PC-9 (cell line): Measurements from ENCODE around the gene KCTD16. TPM values are rescaled to one million over a fixed set of nuclear protein-coding genes. Genes with fewer than 3 reads are reported as not detected.

ENCODE experiments used
- BruUV-seq: library from RNA; stranded (reverse); fragments of 400-500 nt; replicated peaks from 2 replicates; lab custom pipeline; 2021; lab: Mats Ljungman, UMichigan
- CTCF ChIA-PET: fragments of 300-600 bp; sonication (Branson Sonifier 250); formaldehyde crosslinking; loops from one replicate; lab custom pipeline; 2022; ENCODE audit warnings: antibody characterized with exemption; lab: Charles Lee
- POLR2A ChIA-PET: fragments of 300-600 bp; sonication (Branson Sonifier 250); formaldehyde crosslinking; loops from one replicate; lab custom pipeline; 2022; ENCODE audit warnings: antibody characterized with exemption; ENCODE audit not compliant: unreplicated experiment; lab: Charles Lee
- DNase-seq, 2 experiments: peaks; one replicate each; pipeline versions ENCODE4 v3.0.0 to v3.0.0-alpha.2; 2015 to 2022; ENCODE audit warnings: mixed read lengths in 1 of 2
- H2AFZ ChIP-seq: fragments of 200-600 bp; sonication (generic); 2 replicates; pipeline ENCODE4 v1.8.1; 2017; ENCODE audit warnings: antibody characterized with exemption
- H3F3A ChIP-seq: fragments of 200-600 bp; sonication (generic); 2 replicates; pipeline ENCODE4 v1.8.1; 2017; ENCODE audit warnings: antibody characterized with exemption, mild to moderate bottlenecking, low read depth; ENCODE audit not compliant: insufficient read depth
- H3K27ac ChIP-seq: fragments of 200-600 bp; sonication (generic); 2 replicates; pipeline ENCODE4 v1.6.1; 2016; ENCODE audit warnings: mixed run types
- H3K27me3 ChIP-seq: fragments of 200-600 bp; sonication (generic); 2 replicates; pipeline ENCODE4 v1.6.1; 2016; ENCODE audit warnings: low read depth, mixed run types; ENCODE audit not compliant: insufficient read depth
- H3K36me3 ChIP-seq: fragments of 200-600 bp; sonication (generic); 2 replicates; pipeline ENCODE4 v1.6.1; 2016; ENCODE audit warnings: low read depth, mixed run types
- H3K4me1 ChIP-seq: fragments of 200-600 bp; sonication (generic); replicated peaks from 2 replicates; pipeline ENCODE4 v1.6.1; 2016; ENCODE audit warnings: mixed run types; ENCODE audit not compliant: insufficient read depth
- H3K4me2 ChIP-seq: fragments of 200-600 bp; sonication (generic); 2 replicates; pipeline ENCODE4 v1.6.1; 2017; ENCODE audit warnings: mixed run types
- H3K4me3 ChIP-seq: fragments of 200-600 bp; sonication (generic); 2 replicates; pipeline ENCODE4 v1.6.1; 2016; ENCODE audit warnings: mixed run types
- H3K79me2 ChIP-seq: fragments of 200-600 bp; sonication (generic); 2 replicates; pipeline ENCODE4 v1.6.1; 2017; ENCODE audit warnings: low read depth, mixed run types
- H3K9me2 ChIP-seq: fragments of 200-600 bp; sonication (generic); 2 replicates; pipeline ENCODE4 v1.8.1; 2017; ENCODE audit warnings: mild to moderate bottlenecking; ENCODE audit not compliant: insufficient read depth
- H3K9me3 ChIP-seq: fragments of 200-600 bp; sonication (generic); 2 replicates; pipeline ENCODE4 v1.8.1; 2016; ENCODE audit warnings: low read depth; ENCODE audit not compliant: insufficient read depth
- H4K20me1 ChIP-seq: fragments of 200-600 bp; sonication (generic); 2 replicates; pipeline ENCODE4 v1.8.1; 2017; ENCODE audit not compliant: insufficient read depth
- EZH2 ChIP-seq: fragments of 200-600 bp; sonication (generic); IDR thresholded peaks from 2 replicates; pipeline ENCODE4 v1.8.0; 2017; ENCODE audit warnings: antibody characterized with exemption, low read depth
- intact Hi-C: fragments of 100-400 bp; cut with micrococcal nuclease; formaldehyde crosslinking; loops from one replicate; pipeline ENCODE4 v1.10.0; 2022; ENCODE audit not compliant: unreplicated experiment
- total RNA-seq: library from RNA; stranded (reverse); gene quantifications from 2 replicates; pipeline ENCODE4 v1.2.3, GENCODE V29; 2021
- TF ChIP-seq, protein P1 (sequence below): fragments of 200-600 bp; sonication (generic); conservative IDR thresholded peaks from 2 replicates; pipeline ENCODE4 v1.6.1; 2017; ENCODE audit warnings: mixed run types, antibody characterized with exemption, mild to moderate bottlenecking, moderate library complexity

The KCTD16 gene
- total RNA-seq, 1 experiment from 2014 or later = 0.33 TPM

DNA sequence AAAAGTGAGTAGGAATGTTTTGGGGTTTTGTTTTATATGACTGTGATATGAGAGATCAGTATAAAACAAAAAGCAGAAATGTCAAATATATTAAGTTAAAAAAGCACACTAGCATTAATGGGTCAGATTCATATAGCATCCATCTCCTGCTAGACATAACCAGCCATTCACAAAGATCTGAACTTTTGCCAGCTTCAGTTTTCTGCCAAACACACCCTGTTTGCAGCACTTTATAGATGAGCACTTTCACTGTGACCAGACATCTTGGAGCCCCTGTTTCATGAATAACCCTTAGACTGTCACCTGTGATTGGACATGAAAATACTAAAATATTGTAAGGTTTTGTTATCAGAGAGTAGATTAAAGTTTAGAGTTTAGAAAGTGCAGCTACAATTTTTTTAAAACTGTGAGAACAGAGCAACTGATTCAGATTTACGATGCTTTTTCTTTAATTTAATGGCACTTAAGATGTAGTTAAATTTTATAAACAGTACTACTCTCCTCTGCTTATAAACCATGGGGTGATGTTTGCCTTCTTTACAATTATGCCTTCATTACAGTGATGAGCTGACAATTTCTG, 142.6 kb downstream of the KCTD16 start:
- intact Hi-C loops = no loop called here
- CTCF ChIA-PET = no interaction called here
- Histone ChIP-seq H3K79me2 (no peaks in the 10 kb centered on the region), H4K20me1 (no peaks in the 10 kb centered on the region), H3K27me3 (no peaks in the 10 kb centered on the region), H3K36me3 (no peaks in the 10 kb centered on the region), H3K4me2 (no peak overlapping the region), H3K4me3 (no peak overlapping the region), H3K27ac (no peak overlapping the region), H3K9me2 (no peaks in the 10 kb centered on the region; the same call in 1 of the 2 replicates), H3F3A (no peaks in the 10 kb centered on the region), H3K9me3 (no peaks in the 10 kb centered on the region), H2AFZ (no peak overlapping the region), H3K4me1 (no peaks in the 10 kb centered on the region)
- no TSS peak for BruUV-seq
- POLR2A ChIA-PET = no interaction called here
- TF ChIP-seq EZH2 = no peak
- TF ChIP-seq, protein P1, sequence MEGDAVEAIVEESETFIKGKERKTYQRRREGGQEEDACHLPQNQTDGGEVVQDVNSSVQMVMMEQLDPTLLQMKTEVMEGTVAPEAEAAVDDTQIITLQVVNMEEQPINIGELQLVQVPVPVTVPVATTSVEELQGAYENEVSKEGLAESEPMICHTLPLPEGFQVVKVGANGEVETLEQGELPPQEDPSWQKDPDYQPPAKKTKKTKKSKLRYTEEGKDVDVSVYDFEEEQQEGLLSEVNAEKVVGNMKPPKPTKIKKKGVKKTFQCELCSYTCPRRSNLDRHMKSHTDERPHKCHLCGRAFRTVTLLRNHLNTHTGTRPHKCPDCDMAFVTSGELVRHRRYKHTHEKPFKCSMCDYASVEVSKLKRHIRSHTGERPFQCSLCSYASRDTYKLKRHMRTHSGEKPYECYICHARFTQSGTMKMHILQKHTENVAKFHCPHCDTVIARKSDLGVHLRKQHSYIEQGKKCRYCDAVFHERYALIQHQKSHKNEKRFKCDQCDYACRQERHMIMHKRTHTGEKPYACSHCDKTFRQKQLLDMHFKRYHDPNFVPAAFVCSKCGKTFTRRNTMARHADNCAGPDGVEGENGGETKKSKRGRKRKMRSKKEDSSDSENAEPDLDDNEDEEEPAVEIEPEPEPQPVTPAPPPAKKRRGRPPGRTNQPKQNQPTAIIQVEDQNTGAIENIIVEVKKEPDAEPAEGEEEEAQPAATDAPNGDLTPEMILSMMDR = no peak
- no peak for DNase-seq

DNA sequence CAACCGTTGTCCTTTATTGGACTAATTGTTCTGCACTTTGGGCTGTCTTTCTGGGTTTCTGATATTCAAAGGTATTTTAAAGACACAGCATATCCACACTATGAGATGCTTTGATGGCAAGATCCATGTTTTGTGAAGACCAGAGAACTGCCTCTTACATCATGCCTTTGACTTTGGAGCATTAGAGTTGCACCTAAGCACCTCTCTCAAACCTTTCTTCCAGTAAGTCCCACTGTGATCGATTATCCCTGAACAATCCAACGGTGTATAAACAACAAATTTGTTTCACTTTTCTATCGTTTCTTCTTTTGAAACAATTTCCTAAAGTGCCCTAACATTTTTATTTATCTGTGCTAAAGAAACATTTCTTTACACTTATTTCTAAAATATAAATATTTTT, 144.4 kb downstream of the KCTD16 start:
- no peak for DNase-seq
- no peaks in the 10 kb centered on the region for H3F3A ChIP-seq
- no peaks in the 10 kb centered on the region for H3K27me3 ChIP-seq
- no TSS peak for BruUV-seq
- H3K9me3 ChIP-seq = no peaks in the 10 kb centered on the region
- no peaks in the 10 kb centered on the region for H3K79me2 ChIP-seq
- no peak overlapping the region for H2AFZ ChIP-seq
- H3K36me3 ChIP-seq = no peaks in the 10 kb centered on the region
- intact Hi-C loops = no loop called here
- POLR2A ChIA-PET = no interaction called here
- TF ChIP-seq, protein P1 = no peak
- no peak for TF ChIP-seq EZH2
- no peak overlapping the region for H3K27ac ChIP-seq
- H3K4me1 ChIP-seq = no peaks in the 10 kb centered on the region
- H3K9me2 ChIP-seq = no peaks in the 10 kb centered on the region; the same call in 1 of the 2 replicates
- CTCF ChIA-PET = no interaction called here
- H3K4me2 ChIP-seq = no peak overlapping the region
- no peak overlapping the region for H3K4me3 ChIP-seq
- no peaks in the 10 kb centered on the region for H4K20me1 ChIP-seq

DNA sequence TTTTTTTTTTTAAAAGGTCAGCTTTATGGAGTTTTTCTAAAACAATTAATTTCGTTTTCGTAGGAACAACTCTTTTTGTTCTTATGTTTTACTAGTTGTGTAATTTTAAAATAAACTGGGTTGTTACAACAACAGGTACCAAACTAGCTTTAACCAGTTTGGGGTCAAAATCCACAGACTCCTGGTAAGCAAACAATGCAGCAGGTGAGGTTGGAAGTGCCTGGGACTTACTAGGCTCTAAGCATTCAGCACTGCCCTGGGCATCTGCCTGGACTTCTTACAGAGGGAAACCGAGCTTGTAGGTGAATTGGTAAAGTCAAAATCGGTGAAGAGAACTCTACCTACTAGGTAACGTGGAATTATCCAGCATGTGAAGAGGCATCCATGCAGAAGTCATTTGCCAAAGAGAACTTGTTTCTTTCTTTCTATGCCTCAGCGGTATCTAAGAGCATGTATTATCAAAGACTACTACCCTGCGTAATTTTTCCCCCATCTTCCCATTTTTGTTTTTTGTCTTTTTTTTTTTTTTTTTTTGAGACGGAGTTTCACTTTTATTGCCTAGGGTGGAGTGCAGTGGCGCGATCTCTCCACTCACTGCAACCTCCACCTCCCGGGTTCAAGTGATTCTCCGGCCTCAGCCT, 145.4 kb downstream of the KCTD16 start:
- no TSS peak for BruUV-seq
- CTCF ChIA-PET = no interaction called here
- H3K9me2 ChIP-seq = no peaks in the 10 kb centered on the region; the same call in 1 of the 2 replicates
- no peaks in the 10 kb centered on the region for H3K4me1 ChIP-seq
- H3K9me3 ChIP-seq = no peaks in the 10 kb centered on the region
- no peak for DNase-seq
- no peak overlapping the region for H2AFZ ChIP-seq
- intact Hi-C loops = no loop called here
- H3F3A ChIP-seq = no peaks in the 10 kb centered on the region
- H3K36me3 ChIP-seq = no peaks in the 10 kb centered on the region
- no peak overlapping the region for H3K4me2 ChIP-seq
- H4K20me1 ChIP-seq = no peaks in the 10 kb centered on the region
- no peak overlapping the region for H3K27ac ChIP-seq
- no peaks in the 10 kb centered on the region for H3K79me2 ChIP-seq
- POLR2A ChIA-PET = no interaction called here
- no peak overlapping the region for H3K4me3 ChIP-seq
- no peak for TF ChIP-seq EZH2
- TF ChIP-seq, protein P1 = no peak
- H3K27me3 ChIP-seq = no peaks in the 10 kb centered on the region
